IMR-90 (cell line): ENCODE measurements around the gene C11orf54.

Experiments used
- BHLHE40 ChIP-seq: fragments of 150-350 bp; IDR thresholded peaks from 2 replicates; pipeline ENCODE4 v1.6.1; 2016; ENCODE audit warnings: mild to moderate bottlenecking, low read depth, low read length
- RAD21 ChIP-seq: IDR thresholded peaks from 2 replicates; pipeline ENCODE4 v1.6.1; 2012; ENCODE audit warnings: low read length, improper control_type of control experiment
- TF ChIP-seq, protein P1 (sequence below): conservative IDR thresholded peaks from 2 replicates; pipeline ENCODE4 v1.5.1; 2012; ENCODE audit warnings: mild to moderate bottlenecking, low read depth, low read length, improper control_type of control experiment

DNA sequence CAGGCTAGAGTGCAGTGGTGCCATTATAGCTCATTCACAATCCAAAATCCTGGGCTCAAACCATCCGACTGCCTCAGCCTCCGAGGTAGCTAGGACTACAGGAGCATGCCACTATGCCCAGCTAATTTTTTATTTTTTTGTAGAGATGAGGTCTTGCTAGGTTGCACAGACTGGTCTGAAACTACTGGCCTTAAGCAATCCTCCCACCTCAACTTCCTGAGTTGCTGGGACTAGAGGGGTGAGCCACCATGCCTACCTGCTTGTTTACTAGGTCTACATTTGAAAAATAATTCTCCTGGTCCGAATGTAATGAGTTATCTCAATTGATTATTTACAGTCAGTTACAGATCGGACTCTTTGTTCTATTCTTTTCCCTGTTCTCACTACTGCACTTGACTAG lies 22.2 kb upstream of the C11orf54 start:
- TF ChIP-seq, protein P1, sequence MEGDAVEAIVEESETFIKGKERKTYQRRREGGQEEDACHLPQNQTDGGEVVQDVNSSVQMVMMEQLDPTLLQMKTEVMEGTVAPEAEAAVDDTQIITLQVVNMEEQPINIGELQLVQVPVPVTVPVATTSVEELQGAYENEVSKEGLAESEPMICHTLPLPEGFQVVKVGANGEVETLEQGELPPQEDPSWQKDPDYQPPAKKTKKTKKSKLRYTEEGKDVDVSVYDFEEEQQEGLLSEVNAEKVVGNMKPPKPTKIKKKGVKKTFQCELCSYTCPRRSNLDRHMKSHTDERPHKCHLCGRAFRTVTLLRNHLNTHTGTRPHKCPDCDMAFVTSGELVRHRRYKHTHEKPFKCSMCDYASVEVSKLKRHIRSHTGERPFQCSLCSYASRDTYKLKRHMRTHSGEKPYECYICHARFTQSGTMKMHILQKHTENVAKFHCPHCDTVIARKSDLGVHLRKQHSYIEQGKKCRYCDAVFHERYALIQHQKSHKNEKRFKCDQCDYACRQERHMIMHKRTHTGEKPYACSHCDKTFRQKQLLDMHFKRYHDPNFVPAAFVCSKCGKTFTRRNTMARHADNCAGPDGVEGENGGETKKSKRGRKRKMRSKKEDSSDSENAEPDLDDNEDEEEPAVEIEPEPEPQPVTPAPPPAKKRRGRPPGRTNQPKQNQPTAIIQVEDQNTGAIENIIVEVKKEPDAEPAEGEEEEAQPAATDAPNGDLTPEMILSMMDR = no peak
- no peak for TF ChIP-seq BHLHE40
- TF ChIP-seq RAD21 = no peak
